AG08395 (cell line): ENCODE results near the gene GRIA4.
"Not testable (repeated sequence)": the region's sequence is repeated elsewhere in the genome, so short reads cannot be mapped to it uniquely, and the experiment has no call there.

Source experiments
- DNase-seq: peaks from one replicate; pipeline ENCODE4 v3.0.0; 2012; ENCODE audit warnings: mixed read lengths, low spot score

Gene GRIA4

DNA sequence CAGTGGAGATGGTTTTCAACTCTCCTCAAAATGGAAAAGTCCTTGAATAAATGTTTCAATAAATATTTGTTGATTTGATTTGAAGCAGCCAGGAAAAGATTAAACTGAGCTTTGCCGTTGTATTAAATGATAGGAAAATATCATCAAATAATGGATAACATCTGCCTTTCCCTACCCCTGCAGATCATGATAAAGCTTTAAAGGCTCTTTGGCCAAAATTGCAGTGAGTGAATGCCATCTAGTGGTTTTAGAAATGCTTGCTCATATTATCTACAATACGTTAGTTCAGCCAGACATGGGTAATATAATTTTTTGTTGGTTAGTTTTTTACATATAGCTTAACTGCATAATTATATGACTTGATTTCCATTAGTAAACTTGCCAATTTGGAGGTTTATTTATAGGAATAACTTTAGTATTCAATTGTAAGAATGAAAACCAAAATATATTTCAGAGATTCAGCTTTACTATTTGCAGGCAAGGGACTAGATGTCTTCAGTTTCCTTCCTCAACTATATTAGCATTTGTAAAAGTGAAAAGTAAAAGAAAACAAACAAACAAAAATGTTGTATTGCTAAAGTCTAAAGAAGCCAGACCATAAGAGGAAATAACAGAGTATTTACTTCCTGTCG, 253.0 kb downstream of the GRIA4 start:
- peak; percentile 40 for DNase-seq

DNA sequence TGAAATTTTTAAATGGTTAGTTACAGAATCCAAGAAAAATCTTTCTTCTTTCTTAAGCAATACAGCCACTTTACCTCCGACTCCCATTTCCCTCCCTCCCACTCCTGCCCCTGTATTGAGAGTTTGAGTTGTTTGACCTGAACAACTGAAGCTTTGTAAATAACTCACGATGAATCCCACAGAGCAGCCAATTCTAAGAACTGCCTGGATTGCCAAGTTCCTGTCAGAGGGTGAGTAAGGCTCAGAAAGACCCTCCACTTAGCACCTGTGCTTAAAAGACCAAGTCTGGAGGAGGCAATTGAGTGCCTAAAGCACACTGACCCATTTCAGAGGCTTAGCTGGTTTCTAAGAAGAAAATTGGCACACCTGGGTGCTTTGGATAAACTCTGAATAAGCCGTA, 253.7 kb downstream of the GRIA4 start:
- DNase-seq, result no peak

DNA sequence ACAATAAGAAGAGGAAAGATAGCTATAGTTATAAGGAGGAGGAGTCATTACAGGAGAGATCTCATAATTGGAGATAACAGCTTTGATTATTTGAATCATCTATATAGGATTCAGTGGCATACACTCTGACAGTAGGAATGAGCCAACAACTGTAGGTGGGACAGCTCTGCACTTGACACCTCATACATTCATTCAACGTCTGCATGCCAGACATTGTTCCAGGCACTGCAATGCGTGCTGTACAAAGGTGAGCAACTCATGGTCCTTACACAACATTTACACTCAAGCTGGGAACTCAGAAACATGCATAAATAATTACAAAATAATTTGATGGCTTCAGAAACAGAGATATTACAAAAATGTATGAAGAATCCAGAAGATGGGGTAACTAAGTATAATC, 257.9 kb downstream of the GRIA4 start:
- no peak for DNase-seq

DNA sequence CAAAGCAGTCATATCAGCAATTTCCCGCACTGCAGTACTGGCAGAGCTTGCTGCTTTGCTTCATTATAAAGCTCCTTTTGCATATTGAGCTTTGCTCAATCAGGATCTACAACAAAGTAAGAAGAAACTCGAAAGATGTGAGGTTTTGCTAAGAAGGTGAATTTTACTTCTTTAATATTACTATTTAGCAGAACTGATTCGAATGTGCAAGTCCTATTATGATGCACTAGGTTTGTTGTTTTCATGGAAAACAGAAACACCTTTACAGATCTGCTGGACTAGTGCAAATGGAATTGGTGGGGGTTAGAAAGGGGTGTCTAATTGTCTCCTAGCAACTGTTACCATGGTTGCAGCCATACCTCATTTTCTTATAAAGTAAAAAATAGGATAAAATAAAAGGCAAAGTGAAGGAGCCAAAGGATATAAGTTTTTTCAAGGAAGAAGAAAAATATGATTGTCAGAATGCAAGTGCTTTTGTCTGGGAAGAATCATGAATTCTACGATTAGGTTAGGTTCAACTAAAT, 259.0 kb downstream of the GRIA4 start:
- no peak for DNase-seq

- no peak for DNase-seq
Measured at GRCh38 chr11:105870516-105871113, 260.7 kb downstream of the GRIA4 start.

DNA sequence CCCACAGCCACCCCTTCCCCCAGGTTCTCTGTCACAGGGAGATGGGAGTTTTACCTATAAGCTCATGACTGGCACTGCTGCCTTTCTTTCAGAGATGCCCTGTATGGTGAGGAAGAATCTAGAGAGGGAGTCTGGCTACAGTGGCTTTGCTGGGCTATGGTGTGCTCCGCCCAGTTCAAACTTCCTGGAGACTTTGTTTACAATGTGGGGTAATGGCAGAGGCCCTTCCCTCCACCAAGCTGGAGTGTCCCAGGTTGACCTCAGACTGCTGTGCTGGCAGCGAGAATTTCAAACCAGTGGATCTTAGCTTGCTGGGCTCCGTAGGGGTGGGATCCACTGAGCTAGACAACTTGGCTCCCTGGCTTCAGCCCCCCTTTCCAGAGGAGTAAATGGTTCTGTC, 268.6 kb downstream of the GRIA4 start:
- DNase-seq, result no peak

GRCh38 chr11:105878927-105879326, 269.1 kb downstream of the GRIA4 start:
- DNase-seq, result not testable (repeated sequence)

DNA sequence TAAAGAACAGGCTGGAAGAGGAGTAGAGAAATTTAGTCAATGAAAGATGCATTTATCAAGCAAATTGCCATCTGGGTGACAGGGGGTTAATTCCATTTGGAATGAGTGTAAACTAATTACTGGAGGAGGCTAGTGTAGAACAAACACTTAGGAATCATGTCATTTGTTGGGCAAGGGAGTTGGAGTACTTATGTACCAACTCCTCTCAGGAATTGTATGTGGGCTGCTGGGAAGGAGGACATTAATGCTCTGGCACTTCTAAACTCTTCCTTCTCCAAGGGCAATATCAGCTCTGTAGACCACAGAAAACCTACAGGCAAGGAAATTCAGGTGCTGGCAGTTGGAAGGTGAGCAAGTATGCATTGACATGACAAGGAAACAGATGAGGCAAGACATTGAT, 271.2 kb downstream of the GRIA4 start:
- DNase-seq, result no peak

- no peak for DNase-seq
Measured at GRCh38 chr11:105884436-105884835, 274.6 kb downstream of the GRIA4 start.

- no peak for DNase-seq
Measured at GRCh38 chr11:105891685-105892084, 281.8 kb downstream of the GRIA4 start.

GRCh38 chr11:105897161-105897560, 287.3 kb downstream of the GRIA4 start:
- DNase-seq, result no peak

GRCh38 chr11:105899772-105900171, 289.9 kb downstream of the GRIA4 start:
- DNase-seq, result no peak

DNA sequence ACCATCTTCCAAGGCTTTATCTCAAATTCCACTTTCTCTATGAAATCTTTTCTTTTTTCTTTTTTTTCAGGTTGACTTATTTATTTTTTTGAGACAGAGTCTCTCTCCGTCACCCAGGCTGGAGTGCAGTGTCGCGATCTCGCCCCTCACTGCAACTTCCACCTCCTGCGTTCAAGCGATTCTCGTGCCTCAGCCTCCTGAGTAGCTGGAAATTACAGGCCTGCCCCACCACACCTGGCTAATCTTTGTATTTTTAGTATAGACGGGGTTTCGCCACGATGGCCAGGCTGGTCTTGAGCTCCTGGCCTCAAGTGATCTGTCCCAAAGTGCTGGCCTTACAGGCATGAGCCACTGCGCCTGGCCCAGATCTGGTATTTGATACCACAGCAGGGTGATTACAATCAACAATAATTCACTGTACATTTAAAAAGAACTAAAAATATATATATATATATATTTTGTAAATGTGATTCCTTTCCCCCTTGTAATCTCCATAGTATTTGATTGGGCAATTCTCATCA, 290.7 kb downstream of the GRIA4 start:
- no peak for DNase-seq

DNA sequence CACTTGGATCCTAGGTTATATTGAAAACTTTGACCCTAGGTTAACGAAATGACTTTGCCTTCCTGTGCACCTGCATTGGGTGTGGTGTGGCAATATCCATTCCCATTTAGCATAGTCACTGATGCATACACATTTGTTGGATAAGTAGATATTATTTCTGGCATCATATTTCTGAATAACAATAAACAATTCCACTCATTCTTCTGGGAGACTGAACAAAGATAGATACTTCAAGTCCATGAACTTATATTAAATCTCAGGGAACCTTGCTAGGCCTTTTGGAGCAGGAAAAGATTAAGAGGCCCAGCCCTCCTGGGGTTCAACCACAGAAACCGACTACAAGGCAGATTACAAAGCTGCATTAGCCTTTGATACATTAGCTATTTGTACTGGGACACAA, 293.2 kb downstream of the GRIA4 start:
- DNase-seq, result no peak

- no peak for DNase-seq
Measured at GRCh38 chr11:105906517-105906916, 296.6 kb downstream of the GRIA4 start.

DNA sequence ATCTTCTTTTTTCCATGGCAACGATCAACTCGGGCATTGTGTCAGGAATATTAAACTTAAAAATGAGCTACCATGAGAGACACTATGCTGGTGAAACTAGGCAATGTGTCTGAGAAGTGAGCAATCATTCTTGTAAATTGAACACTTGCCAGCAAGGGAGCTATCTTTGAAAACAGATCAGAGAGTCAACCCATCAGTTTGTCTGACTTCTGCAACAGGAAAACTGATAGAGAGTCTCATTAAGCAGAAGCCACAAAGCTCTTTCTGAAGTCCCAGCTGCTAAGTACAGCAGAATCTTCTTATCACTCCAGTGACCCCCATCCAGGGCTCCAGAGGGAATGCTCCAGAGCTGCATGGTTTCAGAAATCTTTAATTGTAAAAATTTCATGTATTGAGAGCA, 297.4 kb downstream of the GRIA4 start:
- no peak for DNase-seq

DNA sequence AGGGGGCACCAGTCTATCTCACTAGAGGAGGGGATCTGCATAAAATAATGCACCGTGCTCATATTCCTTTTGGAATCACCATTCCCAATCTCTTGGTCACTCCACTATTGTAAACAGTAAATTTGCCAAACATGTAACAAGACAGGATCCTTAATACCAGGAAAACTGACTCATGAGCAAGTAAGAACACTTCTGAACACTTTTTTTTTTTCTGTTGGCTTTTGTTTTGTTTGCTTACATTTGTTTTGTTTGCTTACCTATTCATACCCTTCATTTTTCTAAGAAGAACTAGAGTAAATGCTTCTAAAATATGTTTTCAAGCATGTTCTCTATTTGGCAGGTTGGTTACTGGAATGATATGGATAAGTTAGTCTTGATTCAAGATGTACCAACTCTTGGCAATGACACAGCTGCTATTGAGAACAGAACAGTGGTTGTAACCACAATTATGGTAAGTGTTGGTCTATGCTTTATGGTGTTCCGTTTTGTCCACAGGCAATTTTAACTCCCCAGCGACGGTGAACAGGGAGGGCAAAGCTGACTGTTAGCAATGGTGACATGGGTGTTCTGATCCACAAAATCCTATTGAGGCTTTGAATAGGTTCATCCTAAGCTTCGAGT, 300.3 kb downstream of the GRIA4 start:
- no peak for DNase-seq

- no peak for DNase-seq
Measured at GRCh38 chr11:105911454-105911853, 301.6 kb downstream of the GRIA4 start.

DNA sequence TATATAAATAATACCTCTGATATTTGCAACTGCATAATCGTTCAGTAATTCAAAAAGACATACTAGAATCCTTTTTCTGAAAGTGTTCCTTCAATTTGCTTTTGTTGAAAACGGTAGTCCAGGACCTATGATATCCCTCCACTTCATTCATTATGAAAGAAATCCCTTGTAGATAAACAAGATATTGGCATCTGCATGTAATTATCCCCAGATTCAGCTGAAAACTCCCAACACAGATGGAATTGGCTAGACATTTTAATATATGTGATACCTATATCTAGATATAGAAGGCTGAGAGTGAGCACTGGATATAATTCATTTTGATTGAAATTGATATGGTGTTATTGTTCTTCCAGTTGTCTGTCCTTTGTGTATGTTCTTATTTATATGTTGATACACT, 302.8 kb downstream of the GRIA4 start:
- no peak for DNase-seq

DNA sequence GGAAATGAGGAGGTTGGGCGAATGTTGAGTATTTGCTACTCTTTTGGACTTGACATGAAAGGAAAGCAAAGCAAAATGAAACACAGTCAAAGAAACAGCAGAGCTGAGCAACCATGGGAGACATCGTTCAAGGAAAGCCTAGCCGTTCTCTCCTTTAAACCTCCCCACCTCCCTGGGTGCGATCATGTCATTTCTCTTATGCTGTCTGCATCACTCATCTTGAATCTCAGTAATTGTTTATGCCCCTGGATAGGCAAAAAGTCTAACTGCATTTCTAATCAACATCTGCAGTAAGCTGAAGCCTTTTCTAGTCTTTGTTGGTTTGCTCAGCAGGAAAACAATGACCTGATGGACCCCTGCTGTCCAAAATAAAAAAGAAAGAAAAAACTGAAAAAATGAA, 305.1 kb downstream of the GRIA4 start:
- DNase-seq, result no peak

GRCh38 chr11:105918039-105918438, 308.2 kb downstream of the GRIA4 start:
- DNase-seq, result no peak

DNA sequence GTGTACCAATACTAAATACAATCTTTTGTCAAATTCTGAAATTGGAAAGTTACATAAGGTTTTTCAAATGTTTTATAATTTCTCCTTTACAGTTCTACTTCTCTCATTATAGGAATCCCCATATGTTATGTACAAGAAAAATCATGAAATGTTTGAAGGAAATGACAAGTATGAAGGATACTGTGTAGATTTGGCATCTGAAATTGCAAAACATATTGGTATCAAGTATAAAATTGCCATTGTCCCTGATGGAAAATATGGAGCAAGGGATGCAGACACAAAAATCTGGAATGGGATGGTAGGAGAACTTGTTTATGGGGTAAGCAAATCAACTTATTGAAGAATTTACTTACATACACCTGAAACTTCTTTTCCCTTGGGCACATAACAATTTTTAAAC, 308.7 kb downstream of the GRIA4 start:
- no peak for DNase-seq

DNA sequence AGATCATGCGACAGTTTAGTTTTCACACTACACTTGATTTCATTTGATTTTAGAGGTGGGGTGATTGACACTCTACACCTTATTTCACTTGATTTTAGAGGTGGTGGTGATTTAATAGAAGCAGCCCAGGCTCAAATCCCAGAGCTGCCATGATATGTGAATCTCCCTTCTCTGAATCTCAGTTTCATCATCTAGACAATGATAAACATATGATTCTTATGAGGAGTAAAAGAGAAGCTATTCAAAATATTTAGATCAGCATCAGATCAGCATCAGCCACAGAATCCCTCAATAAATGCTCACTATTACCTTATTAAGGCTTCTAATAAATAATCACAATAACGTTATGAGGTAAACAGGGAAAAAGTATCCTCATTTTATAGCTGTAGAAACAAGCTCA, 313.4 kb downstream of the GRIA4 start:
- no peak for DNase-seq
